Thoracic aorta (tissue), 2 donors: Measurements from ENCODE around the gene RABL2A. TPM values are rescaled to one million over a fixed set of nuclear protein-coding genes. Genes with fewer than 3 reads are reported as not detected.

Experiments
- ATAC-seq: fragments of 150-250 bp; one replicate; pipeline ENCODE4 v1.8.0; 2017; ENCODE audit warnings: low read depth; ENCODE audit not compliant: insufficient number of reproducible peaks, low FRiP score
- DNase-seq: peaks from one replicate; pipeline ENCODE4 v3.0.0-alpha.2; 2020; ENCODE audit warnings: low spot score
- H3K27ac ChIP-seq, 2 donors: fragments of 200-600 bp; sonication (generic); 1 replicate in 1 of 2; 2 replicates in 1 of 2; pipeline ENCODE4 v1.5.1; 2016; ENCODE audit warnings: mild to moderate bottlenecking in 2 of 2, moderate library complexity in 2 of 2
- H3K27me3 ChIP-seq: fragments of 200-600 bp; sonication (generic); replicated peaks from 2 replicates; pipeline ENCODE4 v1.6.0; 2016; ENCODE audit warnings: mild to moderate bottlenecking; ENCODE audit not compliant: insufficient read depth
- H3K36me3 ChIP-seq: fragments of 200-600 bp; sonication (generic); one replicate; pipeline ENCODE4 v1.5.1; 2016
- H3K4me1 ChIP-seq, 2 donors: fragments of 200-600 bp; sonication (generic); 1 replicate in 1 of 2; 2 replicates in 1 of 2; pipeline versions ENCODE4 v1.5.1 to v1.6.0; 2016; ENCODE audit warnings: low read depth in 2 of 2, mild to moderate bottlenecking in 1 of 2; ENCODE audit not compliant: control insufficient read depth in 1 of 2
- H3K4me3 ChIP-seq: fragments of 200-600 bp; sonication (generic); 2 replicates; pipeline ENCODE4 v1.5.1; 2016; ENCODE audit warnings: mild to moderate bottlenecking
- H3K9me3 ChIP-seq: fragments of 200-600 bp; sonication (generic); 2 replicates; pipeline ENCODE4 v1.5.1; 2016
- CTCF ChIP-seq: fragments of 200-600 bp; sonication (generic); IDR thresholded peaks from one replicate; pipeline ENCODE4 v1.5.1; 2019; ENCODE audit warnings: antibody characterized with exemption
- total RNA-seq, 2 donors: library from RNA; depleted of rRNA; stranded (reverse); fragments of >200 nt; gene quantifications; one replicate each; pipeline versions ENCODE4 v1.1.0 to v1.2.3, GENCODE V29; 2016

Gene RABL2A
- total RNA-seq, 2 donors from 2014 or later: 13.5 to 21.5 TPM

- no peak for TF ChIP-seq CTCF
- ATAC-seq: no peak
- H3K27ac ChIP-seq: no peak overlapping the region
Observed at GRCh38 chr2:113675875-113676274, 48.8 kb downstream of the RABL2A start.

GRCh38 chr2:113676623-113677266 lies 49.7 kb downstream of the RABL2A start:
- no peaks in the 10 kb centered on the region for H3K9me3 ChIP-seq
- no peaks in the 10 kb centered on the region for H3K27me3 ChIP-seq
- ATAC-seq: no peak
- H3K4me1 ChIP-seq: no peaks in the 10 kb centered on the region
- H3K36me3 ChIP-seq: no peaks in the 10 kb centered on the region
- DNase-seq: no peak
- H3K27ac ChIP-seq: no peak overlapping the region
- TF ChIP-seq CTCF: no peak
- no peak overlapping the region for H3K4me3 ChIP-seq

More at GRCh38 chr2:113675875-113676274, 48.8 kb downstream of the RABL2A start:
- no peak for DNase-seq
- no peaks in the 10 kb centered on the region for H3K27me3 ChIP-seq
- no peaks in the 10 kb centered on the region for H3K9me3 ChIP-seq
- H3K4me1 ChIP-seq: no peaks in the 10 kb centered on the region
- H3K4me3 ChIP-seq: no peak overlapping the region
- no peaks in the 10 kb centered on the region for H3K36me3 ChIP-seq

DNA sequence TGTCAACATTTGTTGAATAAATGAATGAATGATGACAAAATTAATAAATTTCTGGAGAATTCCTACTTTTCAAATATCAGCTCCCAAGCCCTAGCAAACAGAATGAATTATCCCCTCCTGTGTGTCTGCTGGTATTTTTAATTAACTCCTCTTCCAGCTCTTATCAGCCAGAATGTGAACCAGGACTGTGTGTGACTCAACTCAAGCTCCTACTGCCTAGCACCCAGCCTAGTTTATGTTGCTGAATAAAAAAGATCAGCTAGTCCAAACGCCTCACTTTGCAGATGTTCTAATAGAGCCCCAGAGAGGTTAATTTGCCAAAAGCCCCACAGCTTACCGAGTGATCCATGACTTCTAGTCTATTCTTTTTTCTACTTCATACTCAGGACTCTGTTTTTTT lies 50.3 kb downstream of the RABL2A start:
- Histone ChIP-seq H3K9me3 (no peaks in the 10 kb centered on the region), H3K36me3 (no peaks in the 10 kb centered on the region), H3K4me1 (no peaks in the 10 kb centered on the region), H3K27ac (no peak overlapping the region), H3K27me3 (no peaks in the 10 kb centered on the region), H3K4me3 (no peak overlapping the region)
- ATAC-seq (no peak), DNase-seq (no peak)
- TF ChIP-seq CTCF: no peak

- Histone ChIP-seq H3K36me3 (no peaks in the 10 kb centered on the region), H3K4me1 (no peaks in the 10 kb centered on the region), H3K9me3 (no peaks in the 10 kb centered on the region), H3K27me3 (no peaks in the 10 kb centered on the region), H3K4me3 (no peak overlapping the region), H3K27ac (no peak overlapping the region)
- TF ChIP-seq CTCF: no peak
- ATAC-seq (no peak), DNase-seq (no peak)
Observed at GRCh38 chr2:113679457-113679856, 52.4 kb downstream of the RABL2A start.

GRCh38 chr2:113685471-113685870 lies 58.4 kb downstream of the RABL2A start:
- DNase-seq (no peak), ATAC-seq (no peak)
- H3K4me3 ChIP-seq: no peak overlapping the region
- TF ChIP-seq CTCF: no peak
- no peaks in the 10 kb centered on the region for H3K4me1 ChIP-seq
- no peak overlapping the region for H3K27ac ChIP-seq
- H3K36me3 ChIP-seq: no peaks in the 10 kb centered on the region
- no peaks in the 10 kb centered on the region for H3K27me3 ChIP-seq
- no peaks in the 10 kb centered on the region for H3K9me3 ChIP-seq
